ENCODE data around the gene TWF1. TPM values are rescaled to one million over a fixed set of nuclear protein-coding genes. Genes with fewer than 3 reads are reported as not detected.
A peak's percentile ranks its signal among the peaks of the same experiment; 100 is the strongest.

TWF1 gene
- total RNA-seq, 6 experiments from 2014 or later = 146 to 165 (median 153) TPM

GRCh38 chr12:43786899-43787693, 19.0 kb downstream of the TWF1 start:
- TF ChIP-seq, protein P1, sequence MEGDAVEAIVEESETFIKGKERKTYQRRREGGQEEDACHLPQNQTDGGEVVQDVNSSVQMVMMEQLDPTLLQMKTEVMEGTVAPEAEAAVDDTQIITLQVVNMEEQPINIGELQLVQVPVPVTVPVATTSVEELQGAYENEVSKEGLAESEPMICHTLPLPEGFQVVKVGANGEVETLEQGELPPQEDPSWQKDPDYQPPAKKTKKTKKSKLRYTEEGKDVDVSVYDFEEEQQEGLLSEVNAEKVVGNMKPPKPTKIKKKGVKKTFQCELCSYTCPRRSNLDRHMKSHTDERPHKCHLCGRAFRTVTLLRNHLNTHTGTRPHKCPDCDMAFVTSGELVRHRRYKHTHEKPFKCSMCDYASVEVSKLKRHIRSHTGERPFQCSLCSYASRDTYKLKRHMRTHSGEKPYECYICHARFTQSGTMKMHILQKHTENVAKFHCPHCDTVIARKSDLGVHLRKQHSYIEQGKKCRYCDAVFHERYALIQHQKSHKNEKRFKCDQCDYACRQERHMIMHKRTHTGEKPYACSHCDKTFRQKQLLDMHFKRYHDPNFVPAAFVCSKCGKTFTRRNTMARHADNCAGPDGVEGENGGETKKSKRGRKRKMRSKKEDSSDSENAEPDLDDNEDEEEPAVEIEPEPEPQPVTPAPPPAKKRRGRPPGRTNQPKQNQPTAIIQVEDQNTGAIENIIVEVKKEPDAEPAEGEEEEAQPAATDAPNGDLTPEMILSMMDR (IDR thresholded peaks at IDR 0.05) = no peak
- DNase-seq = no peak
- Mint-ChIP-seq H3K27me3 (ENCODE audit: insufficient read depth) (no peaks in the 10 kb centered on the region; the same call in 1 of the 2 replicates), H3K4me3 (no peak overlapping the region), H3K36me3 (ENCODE audit: low read depth) (no peaks in the 10 kb centered on the region; the same call in 1 of the 2 replicates), H3K27ac (no peak overlapping the region), H3K9me3 (no peaks in the 10 kb centered on the region), H3K4me1 (ENCODE audit: low read depth) (no peaks in the 10 kb centered on the region)

GRCh38 chr12:43776498-43776897, 29.6 kb downstream of the TWF1 start:
- no peak overlapping the region for H3K4me3 Mint-ChIP-seq
- H3K36me3 Mint-ChIP-seq (ENCODE audit: low read depth) = no peaks in the 10 kb centered on the region; the same call in 1 of the 2 replicates
- no peaks in the 10 kb centered on the region for H3K9me3 Mint-ChIP-seq
- H3K27ac Mint-ChIP-seq = no peak overlapping the region
- H3K27me3 Mint-ChIP-seq (ENCODE audit: insufficient read depth) = no peaks in the 10 kb centered on the region
- peak; percentile 28 for DNase-seq
- no peaks in the 10 kb centered on the region for H3K4me1 Mint-ChIP-seq (ENCODE audit: low read depth)
- TF ChIP-seq, protein P1 (IDR thresholded peaks at IDR 0.05) = peak; percentile 70

DNA sequence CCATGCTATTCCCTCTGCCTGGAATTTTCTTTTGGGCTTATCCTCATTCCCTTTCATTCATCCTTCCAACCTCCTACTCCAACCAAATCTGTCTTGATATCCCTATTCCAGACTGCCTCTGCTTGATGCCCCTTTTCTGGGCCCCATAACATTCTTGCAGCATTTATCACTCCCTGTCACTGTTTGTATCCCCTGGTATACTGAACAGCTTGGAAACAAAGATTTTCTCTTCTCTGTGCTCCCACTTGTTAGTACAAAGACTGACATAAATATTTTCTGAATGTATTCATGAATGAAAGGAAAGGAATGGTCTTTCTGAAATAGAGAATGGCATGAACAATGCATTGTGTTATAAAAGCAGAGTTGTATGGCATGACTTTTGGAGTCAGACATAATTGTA, 39.8 kb downstream of the TWF1 start:
- DNase-seq = peak; percentile 20
- Mint-ChIP-seq H3K36me3 (ENCODE audit: low read depth) (peaks cover 5% of the 10 kb centered on the region; the same call in 1 of the 2 replicates), H3K27ac (no peak overlapping the region), H3K9me3 (no peaks in the 10 kb centered on the region), H3K4me3 (no peak overlapping the region), H3K27me3 (ENCODE audit: insufficient read depth) (no peaks in the 10 kb centered on the region), H3K4me1 (ENCODE audit: low read depth) (peaks cover 12% of the 10 kb centered on the region)
- TF ChIP-seq, protein P1 (IDR thresholded peaks at IDR 0.05) = no peak

GRCh38 chr12:43764528-43764927, 41.6 kb downstream of the TWF1 start:
- Mint-ChIP-seq H3K4me1 (ENCODE audit: low read depth) (peaks cover 24% of the 10 kb centered on the region), H3K4me3 (no peak overlapping the region), H3K9me3 (no peaks in the 10 kb centered on the region), H3K27me3 (ENCODE audit: insufficient read depth) (no peaks in the 10 kb centered on the region), H3K27ac (no peak overlapping the region), H3K36me3 (ENCODE audit: low read depth) (peaks cover 8% of the 10 kb centered on the region; the same call in 1 of the 2 replicates)
- DNase-seq = no peak
- TF ChIP-seq, protein P1 (IDR thresholded peaks at IDR 0.05) = no peak

- Mint-ChIP-seq H3K27ac (peak overlapping the region; percentile 56), H3K36me3 (ENCODE audit: low read depth) (peaks cover 8% of the 10 kb centered on the region; the same call in 1 of the 2 replicates), H3K9me3 (no peaks in the 10 kb centered on the region), H3K4me3 (no peak overlapping the region), H3K4me1 (ENCODE audit: low read depth) (peaks cover 29% of the 10 kb centered on the region), H3K27me3 (ENCODE audit: insufficient read depth) (no peaks in the 10 kb centered on the region)
- no peak for DNase-seq
- TF ChIP-seq, protein P1 (IDR thresholded peaks at IDR 0.05) = no peak
Measured at GRCh38 chr12:43763769-43764168, 42.3 kb downstream of the TWF1 start.

Data from HFFc6 (cell line).